Measurements from ENCODE around the gene WFDC5. TPM values are rescaled to one million over a fixed set of nuclear protein-coding genes. Genes with fewer than 3 reads are reported as not detected.
"Not testable (repeated sequence)": the region's sequence is repeated elsewhere in the genome, so short reads cannot be mapped to it uniquely, and the experiment has no call there.

Gene WFDC5
- not detected for total RNA-seq

DNA sequence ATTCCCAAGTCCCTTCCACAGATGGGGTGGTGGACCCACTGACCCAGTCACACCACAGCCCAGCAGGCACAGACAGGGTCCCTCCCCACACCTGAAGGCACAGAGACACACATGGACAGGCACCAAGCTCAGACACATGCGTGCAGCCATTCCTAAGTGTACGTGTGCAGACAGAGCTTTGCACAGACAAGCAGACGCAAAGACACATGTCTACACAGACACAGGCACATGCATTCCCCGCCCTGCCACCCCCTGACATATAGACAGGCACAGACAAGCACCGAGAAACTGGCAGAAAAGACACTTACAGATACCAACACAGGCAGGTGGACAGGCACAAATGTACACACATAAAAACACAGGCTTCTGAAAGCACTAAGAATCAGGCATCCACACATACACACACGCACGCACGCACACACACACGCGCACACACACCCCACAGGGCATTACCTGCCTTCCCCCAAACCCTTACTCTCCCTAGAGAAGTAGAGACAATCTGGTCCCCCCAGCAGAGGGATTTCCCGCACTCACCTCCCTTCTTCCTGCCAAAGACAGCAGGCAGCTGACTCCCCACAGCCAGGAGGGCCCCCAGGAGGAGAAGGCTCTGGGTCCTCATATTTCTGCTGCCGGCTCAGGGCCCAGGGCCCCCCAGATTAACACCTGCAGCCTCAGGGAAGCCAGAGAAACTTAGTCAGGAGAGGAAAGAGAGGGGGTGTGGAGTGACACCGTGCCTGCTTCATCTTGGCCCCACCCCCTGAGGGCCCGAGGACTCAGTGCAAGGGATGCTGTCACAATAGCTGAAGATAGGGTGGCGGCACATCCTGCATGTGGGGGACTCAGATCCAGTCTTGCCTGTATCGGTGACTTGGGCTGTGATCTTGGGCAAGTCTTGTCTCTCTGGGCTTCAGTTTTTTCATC, at the start of gene WFDC5:
WFDC5 (minus strand) TSS at position 710 of the 921 bp plus-strand sequence; CDS start at position 619, 91 bp downstream.
- intact Hi-C loops (cut with DNase I), result no loop called here
- TF ChIP-seq, protein P1, sequence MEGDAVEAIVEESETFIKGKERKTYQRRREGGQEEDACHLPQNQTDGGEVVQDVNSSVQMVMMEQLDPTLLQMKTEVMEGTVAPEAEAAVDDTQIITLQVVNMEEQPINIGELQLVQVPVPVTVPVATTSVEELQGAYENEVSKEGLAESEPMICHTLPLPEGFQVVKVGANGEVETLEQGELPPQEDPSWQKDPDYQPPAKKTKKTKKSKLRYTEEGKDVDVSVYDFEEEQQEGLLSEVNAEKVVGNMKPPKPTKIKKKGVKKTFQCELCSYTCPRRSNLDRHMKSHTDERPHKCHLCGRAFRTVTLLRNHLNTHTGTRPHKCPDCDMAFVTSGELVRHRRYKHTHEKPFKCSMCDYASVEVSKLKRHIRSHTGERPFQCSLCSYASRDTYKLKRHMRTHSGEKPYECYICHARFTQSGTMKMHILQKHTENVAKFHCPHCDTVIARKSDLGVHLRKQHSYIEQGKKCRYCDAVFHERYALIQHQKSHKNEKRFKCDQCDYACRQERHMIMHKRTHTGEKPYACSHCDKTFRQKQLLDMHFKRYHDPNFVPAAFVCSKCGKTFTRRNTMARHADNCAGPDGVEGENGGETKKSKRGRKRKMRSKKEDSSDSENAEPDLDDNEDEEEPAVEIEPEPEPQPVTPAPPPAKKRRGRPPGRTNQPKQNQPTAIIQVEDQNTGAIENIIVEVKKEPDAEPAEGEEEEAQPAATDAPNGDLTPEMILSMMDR (IDR thresholded peaks at IDR 0.05), result no peak
- TF ChIP-seq POLR2A (IDR thresholded peaks at IDR 0.05), result no peak
- no peak for DNase-seq

GRCh38 chr20:45163083-45163803, 48.3 kb upstream of the WFDC5 start:
- no peak for DNase-seq
- H3K9me3 ChIP-seq, result no peaks in the 10 kb centered on the region
- intact Hi-C loops (cut with DNase I), result no loop called here

More for the DNA sequence above, at the start of gene WFDC5:
- no peak within 1 kb of the TSS for H3K4me3 ChIP-seq (replicated peaks in 1 of 3)
- 57 to 61% methylated on average over 12 to 16 of the region's 16 CpGs for WGBS, 2 donors
- no peak within 1 kb of the TSS for H3K27ac ChIP-seq
- peaks cover 0 to 10% of the 10 kb centered on the region in 2 donors for H3K4me1 ChIP-seq
- no peaks in the 10 kb centered on the region for H3K36me3 ChIP-seq
- H3K27me3 ChIP-seq, result no peaks in the 10 kb centered on the region
- H3K9me3 ChIP-seq, result no peaks in the 10 kb centered on the region

GRCh38 chr20:45157962-45158361, 43.0 kb upstream of the WFDC5 start:
- intact Hi-C loops (cut with DNase I), result no loop called here
- no peak for DNase-seq
- H3K27me3 ChIP-seq, result no peaks in the 10 kb centered on the region
- 31 to 38% methylated on average over 1 of the region's 1 CpG for WGBS, 2 donors
- peaks cover 0 to 4% of the 10 kb centered on the region in 2 donors for H3K4me1 ChIP-seq
- no peak overlapping the region for H3K27ac ChIP-seq
- no peaks in the 10 kb centered on the region for H3K9me3 ChIP-seq
- no peaks in the 10 kb centered on the region for H3K36me3 ChIP-seq
- H3K4me3 ChIP-seq (replicated peaks in 1 of 3), result no peak overlapping the region
- no peak for TF ChIP-seq POLR2A (IDR thresholded peaks at IDR 0.05)
- TF ChIP-seq, protein P1 (IDR thresholded peaks at IDR 0.05), result no peak

More at GRCh38 chr20:45163083-45163803, 48.3 kb upstream of the WFDC5 start:
- no peaks in the 10 kb centered on the region for H3K36me3 ChIP-seq
- no peaks in the 10 kb centered on the region for H3K27me3 ChIP-seq
- no peak overlapping the region for H3K4me3 ChIP-seq (replicated peaks in 1 of 3)
- no peak overlapping the region for H3K27ac ChIP-seq
- WGBS, 2 donors, result 46 to 64% methylated on average over 1 of the region's 1 CpG
- no peaks in the 10 kb centered on the region for H3K4me1 ChIP-seq
- TF ChIP-seq POLR2A (IDR thresholded peaks at IDR 0.05), result no peak
- TF ChIP-seq, protein P1 (IDR thresholded peaks at IDR 0.05), result no peak

DNA sequence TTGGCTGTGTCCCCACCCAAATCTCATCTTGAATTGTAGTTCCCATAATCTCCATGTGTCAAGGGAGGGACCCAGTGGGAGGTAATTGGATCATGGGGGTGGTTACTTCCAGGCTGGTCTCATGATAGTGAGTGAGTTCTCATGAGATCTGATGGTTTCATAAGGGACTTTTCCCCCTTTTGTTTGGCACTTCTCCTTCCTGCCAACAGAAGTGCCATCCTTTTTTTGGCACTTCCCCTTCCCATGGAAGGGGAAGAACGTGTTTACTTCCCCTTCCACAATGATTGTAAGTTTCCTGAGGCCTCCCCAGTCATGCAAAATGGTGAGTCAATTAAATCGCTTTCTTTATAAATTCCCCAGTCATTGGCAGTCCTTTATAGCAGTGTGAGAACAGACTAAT, 41.7 kb upstream of the WFDC5 start:
- Histone ChIP-seq H3K4me1 (peaks cover 0 to 6% of the 10 kb centered on the region in 2 donors), H3K9me3 (no peaks in the 10 kb centered on the region), H3K27me3 (no peaks in the 10 kb centered on the region), H3K36me3 (no peaks in the 10 kb centered on the region), H3K4me3 (replicated peaks in 1 of 3) (no peak overlapping the region), H3K27ac (no peak overlapping the region)
- 62 to 64% methylated on average over 2 of the region's 2 CpGs for WGBS, 2 donors
- TF ChIP-seq POLR2A (IDR thresholded peaks at IDR 0.05), result no peak
- TF ChIP-seq, protein P1 (IDR thresholded peaks at IDR 0.05), result no peak
- intact Hi-C loops (cut with DNase I), result no loop called here
- DNase-seq, result no peak

DNA sequence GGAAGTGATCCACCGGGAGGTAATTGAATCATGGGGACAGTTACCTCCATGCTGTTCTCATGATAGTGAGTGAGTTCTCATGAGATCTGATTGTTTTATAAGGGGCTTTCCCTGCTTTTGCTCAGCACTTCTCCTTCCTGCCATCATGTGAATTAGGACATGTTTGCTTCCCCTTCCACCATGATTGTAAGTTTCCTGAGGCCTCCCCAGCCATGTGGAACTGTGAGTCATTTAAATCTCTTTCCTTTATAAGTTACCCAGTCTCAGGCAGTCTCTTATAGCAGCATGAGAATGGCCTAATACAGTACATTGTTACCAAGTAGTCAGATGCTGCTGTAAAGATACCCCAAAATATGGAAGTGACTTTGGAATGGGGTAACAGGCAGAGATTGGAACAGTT, 39.8 kb upstream of the WFDC5 start:
- H3K27ac ChIP-seq; H3K27me3 ChIP-seq; DNase-seq; H3K4me3 ChIP-seq (replicated peaks in 1 of 3); H3K9me3 ChIP-seq; H3K36me3 ChIP-seq; intact Hi-C loops (cut with DNase I); H3K4me1 ChIP-seq: not testable (repeated sequence)
- WGBS, 2 donors, result 94% methylated on average over 1 of the region's 1 CpG

Measured in thyroid gland (tissue), 4 donors.